Activated naive CD4-positive, alpha-beta T cell treated with anti-CD3 and anti-CD28 coated beads for 36 hours (primary cell): ENCODE measurements around the gene WNT3. TPM values are rescaled to one million over a fixed set of nuclear protein-coding genes. Genes with fewer than 3 reads are reported as not detected.

Experiments
- CTCF ChIA-PET: fragments of 350-600 bp; sonication (Branson Sonifier 250); formaldehyde crosslinking; loops from one replicate; lab custom pipeline; 2021; ENCODE audit warnings: antibody characterized with exemption; lab: Charles Lee
- DNase-seq: peaks from one replicate; pipeline ENCODE4 v3.0.0-alpha.2; 2020
- H3K27ac Mint-ChIP-seq: one replicate; pipeline ENCODE4 v1.8.0; 2021; ENCODE audit warnings: mild to moderate bottlenecking, mixed read lengths
- H3K27me3 Mint-ChIP-seq: one replicate; pipeline ENCODE4 v1.8.0; 2021; ENCODE audit warnings: low read depth, mixed read lengths
- H3K36me3 Mint-ChIP-seq: one replicate; pipeline ENCODE4 v1.8.0; 2021; ENCODE audit warnings: low read depth, mixed read lengths
- H3K4me1 Mint-ChIP-seq: one replicate; pipeline ENCODE4 v1.8.0; 2021; ENCODE audit warnings: low read depth, mixed read lengths
- H3K4me3 Mint-ChIP-seq: one replicate; pipeline ENCODE4 v1.8.0; 2021; ENCODE audit warnings: mild to moderate bottlenecking, moderate library complexity, mixed read lengths
- H3K9me3 Mint-ChIP-seq: one replicate; pipeline ENCODE4 v1.8.0; 2021; ENCODE audit warnings: mixed read lengths
- intact Hi-C: fragments of 100-400 bp; cut with micrococcal nuclease; formaldehyde crosslinking; loops from one replicate; pipeline ENCODE4 v1.15.1; 2023
- total RNA-seq, 2 experiments: library from RNA; stranded (reverse); gene quantifications; one replicate each; pipeline ENCODE4 v1.2.3, GENCODE V29; 2021

Gene WNT3
- total RNA-seq, 2 experiments from 2014 or later = not detected

DNA sequence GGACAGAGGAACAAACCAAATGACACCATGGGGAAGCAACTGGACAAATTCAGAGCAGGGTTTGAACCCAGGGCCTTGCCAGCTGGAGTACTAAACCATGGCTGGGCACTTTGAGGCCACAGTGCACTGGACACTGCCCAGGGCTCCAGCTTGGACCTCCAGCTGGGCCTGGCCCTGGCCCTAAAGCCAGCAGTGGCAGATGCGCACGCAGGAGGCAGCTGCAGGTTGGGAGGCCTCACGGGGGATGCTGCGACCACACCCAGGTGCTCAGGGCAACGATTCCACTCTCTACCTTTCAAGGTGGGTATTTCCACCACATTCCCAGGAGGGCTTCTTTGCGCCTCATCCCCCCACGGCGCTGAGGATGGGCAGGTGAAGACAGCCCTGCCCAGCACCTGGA lies 28.9 kb downstream of the WNT3 start:
- Mint-ChIP-seq H3K9me3 (peaks cover 2% of the 10 kb centered on the region), H3K4me1 (no peaks in the 10 kb centered on the region), H3K27ac (no peak overlapping the region), H3K27me3 (peaks cover 20% of the 10 kb centered on the region), H3K4me3 (no peak overlapping the region), H3K36me3 (no peaks in the 10 kb centered on the region)
- CTCF ChIA-PET = no interaction called here
- intact Hi-C loops = no loop called here
- DNase-seq = no peak

DNA sequence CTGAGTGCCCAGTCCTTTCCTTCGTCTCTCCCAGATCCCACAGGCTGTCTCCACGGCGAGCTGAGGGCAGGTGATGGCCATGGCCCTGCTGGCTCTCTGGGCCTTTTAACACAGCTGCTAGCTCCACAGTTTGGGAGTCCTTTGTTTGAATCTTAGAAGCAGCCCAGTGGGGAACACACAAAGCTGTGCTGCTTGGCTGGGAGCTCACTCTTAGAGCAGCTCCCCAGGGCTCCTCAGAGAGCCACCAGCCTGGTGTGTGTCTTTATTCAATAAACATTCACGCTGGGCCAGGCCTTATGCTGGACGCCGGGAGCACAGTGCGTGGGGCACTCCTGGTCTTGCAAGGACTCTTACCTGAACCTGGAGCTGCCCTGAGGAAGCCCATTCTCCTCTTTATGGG lies 29.7 kb downstream of the WNT3 start:
- H3K4me1 Mint-ChIP-seq = no peaks in the 10 kb centered on the region
- CTCF ChIA-PET = no interaction called here
- H3K27me3 Mint-ChIP-seq = peaks cover 14% of the 10 kb centered on the region
- DNase-seq = no peak
- intact Hi-C loops = no loop called here
- H3K27ac Mint-ChIP-seq = no peak overlapping the region
- H3K36me3 Mint-ChIP-seq = no peaks in the 10 kb centered on the region
- peaks cover 2% of the 10 kb centered on the region for H3K9me3 Mint-ChIP-seq
- no peak overlapping the region for H3K4me3 Mint-ChIP-seq

DNA sequence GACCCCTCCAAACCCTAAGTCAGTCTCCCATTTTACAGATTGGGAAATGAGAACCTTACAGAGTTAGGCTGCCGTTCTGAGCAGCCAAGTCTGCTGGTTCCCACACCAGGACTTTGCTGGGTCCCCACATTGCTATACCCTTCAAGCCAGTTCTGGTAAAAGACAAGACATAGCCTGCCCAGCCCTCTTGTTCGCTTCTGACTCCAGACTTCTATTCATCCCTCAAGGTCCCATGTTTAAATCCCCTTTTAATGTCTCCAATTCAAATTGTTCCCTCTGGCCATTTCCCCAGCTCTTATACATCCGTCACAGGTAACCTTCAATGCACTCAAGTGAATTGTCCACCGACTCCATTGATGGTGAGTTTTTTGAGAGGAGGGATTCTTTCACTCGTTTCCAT lies 30.2 kb downstream of the WNT3 start:
- Mint-ChIP-seq H3K27ac (no peak overlapping the region), H3K36me3 (no peaks in the 10 kb centered on the region), H3K4me1 (no peaks in the 10 kb centered on the region), H3K4me3 (no peak overlapping the region), H3K9me3 (peaks cover 2% of the 10 kb centered on the region), H3K27me3 (peaks cover 13% of the 10 kb centered on the region)
- CTCF ChIA-PET = interaction anchor here (0.6 to 1.3 kb wide), 3 partner anchors 26 to 744 kb away, joined by 3 to 4 read pairs (median 3); no protein-coding TSS in a partner anchor
- intact Hi-C loops = no loop called here
- no peak for DNase-seq

DNA sequence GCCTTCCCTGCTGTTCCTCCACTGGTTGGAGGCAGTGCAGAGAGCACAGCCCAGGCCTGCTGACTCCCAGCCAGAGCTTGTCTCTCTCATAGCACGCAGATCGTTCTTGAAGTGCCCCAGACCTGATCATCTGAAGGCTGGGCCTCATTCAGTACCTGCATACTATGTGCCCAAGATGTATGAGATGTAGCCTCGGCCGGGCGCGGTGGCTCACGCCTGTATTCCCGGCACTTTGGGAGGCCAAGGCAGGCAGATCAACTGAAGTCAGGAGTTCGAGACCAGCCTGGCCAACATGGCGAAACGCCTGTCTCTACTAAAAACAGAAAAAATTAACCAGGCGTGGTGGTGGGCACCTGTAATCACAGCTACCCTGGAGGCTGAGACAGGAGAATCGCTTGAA lies 31.0 kb downstream of the WNT3 start:
- Mint-ChIP-seq H3K4me1 (no peaks in the 10 kb centered on the region), H3K27me3 (peaks cover 13% of the 10 kb centered on the region), H3K9me3 (peaks cover 2% of the 10 kb centered on the region), H3K4me3 (no peak overlapping the region), H3K27ac (no peak overlapping the region), H3K36me3 (no peaks in the 10 kb centered on the region)
- intact Hi-C loops = no loop called here
- CTCF ChIA-PET = interaction anchor here (1.1 to 1.3 kb wide), 2 partner anchors 27 to 48 kb away, joined by 3 to 4 read pairs; no protein-coding TSS in a partner anchor
- DNase-seq = no peak

DNA sequence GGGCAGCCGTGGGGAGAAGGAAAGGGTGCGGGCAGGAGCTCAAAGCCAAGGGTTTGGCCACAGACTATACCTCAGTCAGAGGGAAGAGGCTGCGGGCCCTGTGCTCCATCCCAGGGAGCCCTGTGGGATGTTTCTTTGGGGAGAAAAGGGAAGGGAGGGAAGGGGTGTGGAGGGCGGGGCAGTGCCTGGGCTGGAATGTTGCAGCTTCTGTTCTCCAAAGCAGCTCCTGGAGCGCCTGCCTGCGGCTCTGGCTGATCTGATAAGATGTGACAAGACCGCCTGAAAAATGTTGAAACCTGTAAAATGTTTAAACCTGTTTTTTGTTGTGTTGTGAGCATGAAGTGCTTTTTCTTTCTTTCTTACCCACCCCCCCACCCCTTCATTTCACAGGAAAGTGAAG lies 32.8 kb downstream of the WNT3 start:
- no peaks in the 10 kb centered on the region for H3K36me3 Mint-ChIP-seq
- CTCF ChIA-PET = no interaction called here

DNA sequence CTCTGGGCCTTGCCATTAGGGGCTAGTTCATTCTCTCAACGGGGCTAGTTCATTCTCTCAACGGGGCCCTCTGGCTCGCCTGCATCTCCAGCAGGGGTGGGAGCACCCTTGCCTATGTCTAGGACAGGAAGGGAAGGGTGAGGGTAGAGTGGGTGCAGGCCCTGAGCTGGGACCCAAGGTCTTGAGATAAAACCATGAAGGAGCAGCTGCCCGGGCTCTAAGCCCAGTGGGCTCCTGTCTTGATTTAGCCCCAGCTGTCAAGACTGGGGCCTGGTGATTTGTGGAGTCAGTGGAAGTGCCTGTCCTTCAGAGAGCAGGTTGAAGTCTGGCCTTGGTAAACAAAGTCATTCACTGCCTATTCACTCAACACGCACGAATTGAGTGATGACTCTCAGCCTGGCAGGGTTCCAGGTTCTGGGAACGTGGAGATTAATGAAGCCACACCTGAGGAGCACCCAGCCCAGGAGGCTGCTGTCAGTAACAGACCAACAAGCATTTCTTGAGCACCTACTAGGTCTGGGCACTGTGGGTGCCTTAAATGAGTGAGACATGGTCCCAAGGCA lies 35.4 kb downstream of the WNT3 start:
- Mint-ChIP-seq H3K4me1 (no peaks in the 10 kb centered on the region), H3K27ac (no peak overlapping the region), H3K4me3 (no peak overlapping the region), H3K9me3 (no peaks in the 10 kb centered on the region), H3K27me3 (no peaks in the 10 kb centered on the region), H3K36me3 (no peaks in the 10 kb centered on the region)
- CTCF ChIA-PET = interaction anchor here (1.5 kb wide), 1 partner anchor 59 kb away, joined by 6 read pairs; no protein-coding TSS in a partner anchor
- intact Hi-C loops = no loop called here
- DNase-seq = no peak

More for the DNA sequence above, 32.8 kb downstream of the WNT3 start:
- intact Hi-C loops = no loop called here
- H3K27ac Mint-ChIP-seq = no peak overlapping the region
- H3K4me1 Mint-ChIP-seq = no peaks in the 10 kb centered on the region
- no peak for DNase-seq
- H3K9me3 Mint-ChIP-seq = peaks cover 2% of the 10 kb centered on the region
- H3K4me3 Mint-ChIP-seq = no peak overlapping the region
- peaks cover 11% of the 10 kb centered on the region for H3K27me3 Mint-ChIP-seq

DNA sequence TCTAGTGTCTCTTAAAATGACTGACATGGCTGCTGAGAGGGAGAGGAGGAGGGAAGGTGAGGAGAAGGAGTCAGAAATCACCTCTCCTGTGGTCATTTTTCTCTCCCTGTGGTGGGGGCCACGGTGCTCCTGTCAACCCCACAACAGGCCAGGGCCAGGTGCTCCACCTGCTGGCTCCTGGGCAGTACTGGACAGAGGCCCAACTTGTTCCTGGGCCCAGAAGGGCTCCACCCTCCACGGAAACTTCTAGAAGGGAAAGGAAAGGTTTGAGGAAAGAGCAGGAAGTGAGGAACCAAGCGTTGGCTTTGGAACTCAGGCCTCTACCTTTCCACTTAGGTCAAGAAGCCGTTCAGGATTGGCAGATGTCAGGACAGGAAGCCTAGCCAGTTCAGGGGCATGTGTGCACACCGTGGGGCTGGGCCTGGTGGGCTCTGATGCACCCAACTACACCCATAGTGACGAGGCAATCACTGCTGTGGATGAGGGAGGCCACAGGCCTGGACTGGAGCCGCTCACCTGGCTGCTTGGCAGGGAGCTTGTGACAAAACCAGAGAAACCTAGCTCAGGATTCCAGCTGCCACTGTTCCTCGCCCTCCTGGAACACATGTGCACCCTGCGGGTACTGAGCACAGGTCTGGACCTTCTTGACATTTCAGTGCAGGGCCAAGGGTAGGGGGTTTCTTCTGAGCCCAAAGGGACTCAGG lies 36.1 kb downstream of the WNT3 start:
- DNase-seq = peak; percentile 38
- CTCF ChIA-PET = no interaction called here

DNA sequence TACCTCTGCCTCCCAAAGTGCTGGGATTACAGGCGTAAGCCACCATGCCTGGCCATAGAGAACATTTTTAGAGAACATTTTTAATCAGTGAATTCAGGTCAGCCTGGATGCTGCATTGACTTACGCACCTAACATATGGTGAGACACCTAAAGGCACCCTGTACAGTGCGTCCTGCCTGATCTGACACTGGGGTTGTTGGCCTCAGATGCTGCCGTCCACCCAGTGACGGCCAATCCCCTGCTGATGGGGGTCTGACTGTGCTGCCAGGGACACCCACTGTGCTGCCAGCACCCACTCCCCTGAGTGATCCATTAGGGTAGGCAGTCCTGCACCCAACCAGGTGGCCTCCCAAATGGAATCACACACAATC lies 38.5 kb downstream of the WNT3 start:
- intact Hi-C loops = no loop called here
- H3K4me1 Mint-ChIP-seq = no peaks in the 10 kb centered on the region
- no peaks in the 10 kb centered on the region for H3K36me3 Mint-ChIP-seq
- no peak overlapping the region for H3K27ac Mint-ChIP-seq
- H3K4me3 Mint-ChIP-seq = no peak overlapping the region
- no peak for DNase-seq
- CTCF ChIA-PET = no interaction called here
- H3K9me3 Mint-ChIP-seq = no peaks in the 10 kb centered on the region
- H3K27me3 Mint-ChIP-seq = no peaks in the 10 kb centered on the region

More for the DNA sequence above, 36.1 kb downstream of the WNT3 start:
- Mint-ChIP-seq H3K27me3 (no peaks in the 10 kb centered on the region), H3K27ac (no peak overlapping the region), H3K4me1 (no peaks in the 10 kb centered on the region), H3K9me3 (no peaks in the 10 kb centered on the region), H3K4me3 (no peak overlapping the region), H3K36me3 (no peaks in the 10 kb centered on the region)
- intact Hi-C loops = no loop called here

DNA sequence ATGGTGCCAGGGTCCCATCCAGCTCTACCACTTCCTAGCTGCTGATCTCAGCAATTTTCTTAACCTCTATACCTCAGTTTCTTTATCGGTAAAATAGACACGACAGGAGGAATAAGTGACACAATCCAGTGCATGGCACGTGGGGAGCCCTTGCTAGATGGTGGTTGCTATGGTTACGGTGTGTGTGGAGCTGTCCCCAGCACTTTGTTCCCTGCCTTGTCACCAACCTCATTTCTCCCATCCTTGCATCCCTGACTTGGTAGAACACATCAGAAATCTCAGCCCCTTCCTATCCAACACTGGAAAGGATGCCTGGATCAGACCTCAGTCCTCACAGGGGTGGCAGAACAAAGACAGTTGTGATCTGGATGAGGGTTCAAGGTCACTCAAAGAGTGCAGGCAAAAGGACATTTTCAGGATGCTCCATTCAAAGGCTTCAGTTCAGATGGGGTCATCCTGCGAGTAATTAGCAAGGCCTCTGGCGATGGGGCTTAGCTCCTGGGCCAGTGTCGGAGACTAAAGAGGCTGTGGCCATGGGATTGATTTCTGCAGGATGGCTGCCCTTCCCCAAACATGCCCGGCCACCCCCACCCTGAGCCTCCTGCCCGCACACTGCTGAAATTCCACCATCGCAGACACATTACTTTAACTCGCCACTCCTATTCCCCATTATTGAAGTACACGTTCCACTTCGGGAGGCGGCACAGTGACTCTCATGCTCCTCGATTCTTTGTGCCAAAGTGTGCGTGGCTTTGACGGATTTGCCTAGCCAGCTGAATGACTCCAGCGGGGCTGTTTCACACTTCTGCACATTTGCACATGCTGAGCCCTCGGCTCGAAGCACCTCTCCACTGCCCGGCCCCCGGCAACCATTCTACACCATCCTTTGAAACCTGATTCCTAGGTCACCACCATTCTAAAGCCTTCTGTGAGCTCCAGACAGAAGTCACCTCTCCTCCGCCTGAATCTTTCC lies 40.3 kb downstream of the WNT3 start:
- Mint-ChIP-seq H3K4me1 (no peaks in the 10 kb centered on the region), H3K27me3 (peaks cover 7% of the 10 kb centered on the region)
- CTCF ChIA-PET = interaction anchor here (1.3 kb wide), 1 partner anchor 57 kb away, joined by 6 read pairs; no protein-coding TSS in a partner anchor

DNA sequence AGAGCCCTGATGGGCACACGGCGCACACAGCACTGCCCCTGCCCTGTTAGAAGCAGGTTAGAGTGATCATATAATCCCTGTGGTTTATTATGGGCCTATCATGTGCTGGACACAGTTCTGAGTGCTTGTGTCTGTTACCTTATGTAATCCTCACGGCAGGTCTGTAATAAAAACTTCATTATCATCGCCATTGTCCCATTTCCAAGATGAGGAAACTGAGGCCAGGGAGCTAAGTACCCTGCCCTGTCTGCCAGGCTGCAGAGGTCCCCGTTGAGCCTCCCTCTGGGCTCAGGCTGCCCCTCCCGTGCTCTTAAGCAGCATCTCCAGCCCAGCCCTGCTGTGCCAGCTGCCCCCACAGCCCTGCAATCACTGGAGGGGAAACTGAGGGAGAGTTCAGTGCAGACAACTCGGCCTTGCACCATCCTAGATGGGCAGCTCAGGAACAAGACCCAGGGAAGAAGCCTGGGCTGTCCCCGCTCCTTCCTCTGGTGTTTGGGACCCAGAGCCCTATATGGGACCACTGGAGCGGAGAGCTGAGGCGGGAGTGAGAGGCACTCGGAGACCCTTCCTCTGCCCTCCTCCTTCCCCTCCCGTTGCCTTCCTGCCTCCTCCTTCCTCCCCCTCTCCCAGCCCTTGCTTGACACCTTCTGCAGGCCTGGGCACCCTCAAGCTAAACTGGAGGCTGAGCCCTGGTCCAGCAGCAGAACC lies 42.0 kb downstream of the WNT3 start:
- H3K4me3 Mint-ChIP-seq = no peak overlapping the region
- peaks cover 4% of the 10 kb centered on the region for H3K4me1 Mint-ChIP-seq
- no peaks in the 10 kb centered on the region for H3K9me3 Mint-ChIP-seq
- H3K27ac Mint-ChIP-seq = no peak overlapping the region
- no peak for DNase-seq
- H3K27me3 Mint-ChIP-seq = peaks cover 16% of the 10 kb centered on the region
- no peaks in the 10 kb centered on the region for H3K36me3 Mint-ChIP-seq
- intact Hi-C loops = no loop called here
- CTCF ChIA-PET = no interaction called here

More for the DNA sequence above, 40.3 kb downstream of the WNT3 start:
- Mint-ChIP-seq H3K36me3 (no peaks in the 10 kb centered on the region), H3K9me3 (no peaks in the 10 kb centered on the region), H3K4me3 (no peak overlapping the region), H3K27ac (no peak overlapping the region)
- no peak for DNase-seq
- intact Hi-C loops = no loop called here

DNA sequence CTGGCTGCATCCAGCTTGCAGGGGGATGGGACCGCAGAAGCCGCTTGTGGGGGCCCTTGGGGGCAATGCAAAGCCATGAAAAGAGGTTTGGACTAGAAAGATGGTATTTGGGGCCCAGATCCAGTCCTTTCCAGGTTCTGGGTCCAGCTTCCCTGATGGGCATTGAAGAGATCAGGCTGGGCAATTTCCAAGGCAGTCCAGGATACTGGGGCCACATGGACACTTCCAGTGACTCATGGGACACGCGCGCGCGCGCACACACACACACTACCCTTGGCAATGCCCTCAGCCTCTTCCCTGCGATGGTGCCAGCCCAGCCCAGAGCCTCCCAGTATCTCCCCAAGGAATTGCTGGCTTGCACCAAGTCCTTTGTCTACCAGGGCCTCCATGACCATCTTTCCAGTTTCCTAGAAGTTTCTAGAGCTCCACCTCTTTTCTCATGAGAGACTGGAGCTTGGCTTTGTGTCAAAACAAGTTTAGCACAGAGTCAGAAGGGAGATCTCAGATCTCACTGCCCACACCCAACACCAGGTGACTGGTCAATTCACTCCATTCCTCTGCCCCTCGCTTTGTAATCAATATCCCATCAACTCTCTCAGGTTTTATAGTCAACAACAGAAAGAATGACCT lies 44.3 kb downstream of the WNT3 start:
- H3K27ac Mint-ChIP-seq = no peak overlapping the region
- H3K27me3 Mint-ChIP-seq = peaks cover 28% of the 10 kb centered on the region

More for the DNA sequence above, 44.3 kb downstream of the WNT3 start:
- no peaks in the 10 kb centered on the region for H3K9me3 Mint-ChIP-seq
- DNase-seq = no peak
- no peaks in the 10 kb centered on the region for H3K36me3 Mint-ChIP-seq
- intact Hi-C loops = no loop called here
- H3K4me3 Mint-ChIP-seq = no peak overlapping the region
- H3K4me1 Mint-ChIP-seq = peaks cover 12% of the 10 kb centered on the region
- CTCF ChIA-PET = interaction anchor here (1.2 kb wide), 1 partner anchor 67 kb away, joined by 3 read pairs; no protein-coding TSS in a partner anchor
